ENCODE results near the gene LCLAT1.

- TF ChIP-seq FOXS1 (CRISPR knock-in tag; IDR thresholded peaks at IDR 0.05) = no peak
- TF ChIP-seq BHLHE40 (IDR thresholded peaks at IDR 0.05; ENCODE audit: low read depth, low read length) = no peak
- TF ChIP-seq, protein P1, sequence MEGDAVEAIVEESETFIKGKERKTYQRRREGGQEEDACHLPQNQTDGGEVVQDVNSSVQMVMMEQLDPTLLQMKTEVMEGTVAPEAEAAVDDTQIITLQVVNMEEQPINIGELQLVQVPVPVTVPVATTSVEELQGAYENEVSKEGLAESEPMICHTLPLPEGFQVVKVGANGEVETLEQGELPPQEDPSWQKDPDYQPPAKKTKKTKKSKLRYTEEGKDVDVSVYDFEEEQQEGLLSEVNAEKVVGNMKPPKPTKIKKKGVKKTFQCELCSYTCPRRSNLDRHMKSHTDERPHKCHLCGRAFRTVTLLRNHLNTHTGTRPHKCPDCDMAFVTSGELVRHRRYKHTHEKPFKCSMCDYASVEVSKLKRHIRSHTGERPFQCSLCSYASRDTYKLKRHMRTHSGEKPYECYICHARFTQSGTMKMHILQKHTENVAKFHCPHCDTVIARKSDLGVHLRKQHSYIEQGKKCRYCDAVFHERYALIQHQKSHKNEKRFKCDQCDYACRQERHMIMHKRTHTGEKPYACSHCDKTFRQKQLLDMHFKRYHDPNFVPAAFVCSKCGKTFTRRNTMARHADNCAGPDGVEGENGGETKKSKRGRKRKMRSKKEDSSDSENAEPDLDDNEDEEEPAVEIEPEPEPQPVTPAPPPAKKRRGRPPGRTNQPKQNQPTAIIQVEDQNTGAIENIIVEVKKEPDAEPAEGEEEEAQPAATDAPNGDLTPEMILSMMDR (IDR thresholded peaks at IDR 0.05) = no peak
- no peak for TF ChIP-seq POLR2A (IDR thresholded peaks at IDR 0.05; ENCODE audit: low read length)
- TF ChIP-seq USF2 (IDR thresholded peaks at IDR 0.05) = no peak
- TF ChIP-seq CEBPB (IDR thresholded peaks at IDR 0.05) = no peak
- no peak for TF ChIP-seq POLR2AphosphoS2 (conservative IDR thresholded peaks at IDR 0.05; ENCODE audit: low read length)
- TF ChIP-seq JUN (IDR thresholded peaks at IDR 0.05) = no peak
- TF ChIP-seq HOXA7 (CRISPR knock-in tag; IDR thresholded peaks at IDR 0.05) = no peak
- TF ChIP-seq, protein P2, sequence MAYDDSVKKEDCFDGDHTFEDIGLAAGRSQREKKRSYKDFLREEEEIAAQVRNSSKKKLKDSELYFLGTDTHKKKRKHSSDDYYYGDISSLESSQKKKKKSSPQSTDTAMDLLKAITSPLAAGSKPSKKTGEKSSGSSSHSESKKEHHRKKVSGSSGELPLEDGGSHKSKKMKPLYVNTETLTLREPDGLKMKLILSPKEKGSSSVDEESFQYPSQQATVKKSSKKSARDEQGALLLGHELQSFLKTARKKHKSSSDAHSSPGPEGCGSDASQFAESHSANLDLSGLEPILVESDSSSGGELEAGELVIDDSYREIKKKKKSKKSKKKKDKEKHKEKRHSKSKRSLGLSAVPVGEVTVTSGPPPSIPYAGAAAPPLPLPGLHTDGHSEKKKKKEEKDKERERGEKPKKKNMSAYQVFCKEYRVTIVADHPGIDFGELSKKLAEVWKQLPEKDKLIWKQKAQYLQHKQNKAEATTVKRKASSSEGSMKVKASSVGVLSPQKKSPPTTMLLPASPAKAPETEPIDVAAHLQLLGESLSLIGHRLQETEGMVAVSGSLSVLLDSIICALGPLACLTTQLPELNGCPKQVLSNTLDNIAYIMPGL (CRISPR knock-in tag; IDR thresholded peaks at IDR 0.05; ENCODE audit: borderline replicate concordance) = no peak
- TF ChIP-seq, protein P3, sequence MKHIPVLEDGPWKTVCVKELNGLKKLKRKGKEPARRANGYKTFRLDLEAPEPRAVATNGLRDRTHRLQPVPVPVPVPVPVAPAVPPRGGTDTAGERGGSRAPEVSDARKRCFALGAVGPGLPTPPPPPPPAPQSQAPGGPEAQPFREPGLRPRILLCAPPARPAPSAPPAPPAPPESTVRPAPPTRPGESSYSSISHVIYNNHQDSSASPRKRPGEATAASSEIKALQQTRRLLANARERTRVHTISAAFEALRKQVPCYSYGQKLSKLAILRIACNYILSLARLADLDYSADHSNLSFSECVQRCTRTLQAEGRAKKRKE (CRISPR knock-in tag; IDR thresholded peaks at IDR 0.05; ENCODE audit: low read depth) = no peak
Observed at GRCh38 chr2:30559544-30560275, 112.7 kb downstream of the LCLAT1 start.
